IPS-20b (cell line): ENCODE data around the gene PCSK9.

ENCODE experiments used
- H3K27ac ChIP-seq: one replicate; pipeline ENCODE4 v1.5.1; 2013; ENCODE audit warnings: low read length
- H3K27me3 ChIP-seq: 2 replicates; pipeline ENCODE4 v1.6.1; 2013; ENCODE audit warnings: mild to moderate bottlenecking, low read length, inconsistent platforms; ENCODE audit not compliant: insufficient read depth
- H3K36me3 ChIP-seq: 2 replicates; pipeline ENCODE4 v1.6.1; 2013; ENCODE audit warnings: low read depth, mild to moderate bottlenecking, inconsistent platforms, low read length, moderate library complexity; ENCODE audit not compliant: insufficient read depth
- H3K4me1 ChIP-seq: 2 replicates; pipeline ENCODE4 v1.6.1; 2013; ENCODE audit warnings: mild to moderate bottlenecking, control low read depth, inconsistent platforms, low read length, moderate library complexity; ENCODE audit not compliant: insufficient read depth
- H3K4me3 ChIP-seq: 2 replicates; pipeline ENCODE4 v1.5.1; 2013; ENCODE audit warnings: mild to moderate bottlenecking, low read length, inconsistent platforms
- H3K9ac ChIP-seq: 2 replicates; pipeline ENCODE4 v1.6.1; 2013; ENCODE audit warnings: low read depth, mild to moderate bottlenecking, inconsistent platforms, low read length, moderate library complexity
- H3K9me3 ChIP-seq: 2 replicates; pipeline ENCODE4 v1.6.1; 2013; ENCODE audit warnings: mild to moderate bottlenecking, low read depth, low read length, inconsistent platforms; ENCODE audit not compliant: insufficient read depth

Gene PCSK9

GRCh38 chr1:55062801-55063576, 23.6 kb downstream of the PCSK9 start:
- Histone ChIP-seq H3K9me3 (no peaks in the 10 kb centered on the region), H3K9ac (no peak overlapping the region), H3K4me3 (no peak overlapping the region), H3K27me3 (no peaks in the 10 kb centered on the region), H3K36me3 (peaks cover 34% of the 10 kb centered on the region), H3K27ac (no peak overlapping the region), H3K4me1 (no peaks in the 10 kb centered on the region)

- Histone ChIP-seq H3K36me3 (peaks cover 40% of the 10 kb centered on the region), H3K9me3 (no peaks in the 10 kb centered on the region), H3K4me1 (no peaks in the 10 kb centered on the region), H3K9ac (no peak overlapping the region), H3K27me3 (no peaks in the 10 kb centered on the region), H3K27ac (no peak overlapping the region), H3K4me3 (no peak overlapping the region)
Measured at GRCh38 chr1:55063577-55063942, 24.2 kb downstream of the PCSK9 start.

- Histone ChIP-seq H3K9me3 (no peaks in the 10 kb centered on the region), H3K4me1 (no peaks in the 10 kb centered on the region), H3K9ac (no peak overlapping the region), H3K36me3 (peaks cover 42% of the 10 kb centered on the region), H3K27me3 (no peaks in the 10 kb centered on the region), H3K4me3 (no peak overlapping the region), H3K27ac (no peak overlapping the region)
Measured at GRCh38 chr1:55064071-55064581, 24.8 kb downstream of the PCSK9 start.

GRCh38 chr1:55064861-55065263, 25.5 kb downstream of the PCSK9 start:
- Histone ChIP-seq H3K9ac (no peak overlapping the region), H3K27me3 (no peaks in the 10 kb centered on the region), H3K36me3 (peaks cover 46% of the 10 kb centered on the region), H3K4me1 (no peaks in the 10 kb centered on the region), H3K4me3 (no peak overlapping the region), H3K27ac (no peak overlapping the region), H3K9me3 (no peaks in the 10 kb centered on the region)

- H3K4me1 ChIP-seq, result no peaks in the 10 kb centered on the region
- peaks cover 46% of the 10 kb centered on the region for H3K36me3 ChIP-seq
- no peak overlapping the region for H3K9ac ChIP-seq
- no peaks in the 10 kb centered on the region for H3K27me3 ChIP-seq
- H3K27ac ChIP-seq, result no peak overlapping the region
- no peaks in the 10 kb centered on the region for H3K9me3 ChIP-seq
- no peak overlapping the region for H3K4me3 ChIP-seq
Measured at GRCh38 chr1:55065648-55066047, 26.3 kb downstream of the PCSK9 start.

- peaks cover 58% of the 10 kb centered on the region for H3K36me3 ChIP-seq
- no peaks in the 10 kb centered on the region for H3K9me3 ChIP-seq
- no peak overlapping the region for H3K9ac ChIP-seq
- no peak overlapping the region for H3K4me3 ChIP-seq
- H3K27me3 ChIP-seq, result no peaks in the 10 kb centered on the region
- no peaks in the 10 kb centered on the region for H3K4me1 ChIP-seq
- H3K27ac ChIP-seq, result no peak overlapping the region
Measured at GRCh38 chr1:55067022-55067778, 27.9 kb downstream of the PCSK9 start.

- Histone ChIP-seq H3K27me3 (no peaks in the 10 kb centered on the region), H3K9me3 (no peaks in the 10 kb centered on the region), H3K9ac (no peak overlapping the region), H3K4me3 (no peak overlapping the region), H3K36me3 (peaks cover 65% of the 10 kb centered on the region), H3K4me1 (no peaks in the 10 kb centered on the region), H3K27ac (no peak overlapping the region)
Measured at GRCh38 chr1:55067914-55068313, 28.6 kb downstream of the PCSK9 start.

- no peaks in the 10 kb centered on the region for H3K27me3 ChIP-seq
- no peak overlapping the region for H3K27ac ChIP-seq
- no peak overlapping the region for H3K4me3 ChIP-seq
- H3K36me3 ChIP-seq, result peaks cover 72% of the 10 kb centered on the region
- H3K9ac ChIP-seq, result no peak overlapping the region
- H3K9me3 ChIP-seq, result no peaks in the 10 kb centered on the region
- no peaks in the 10 kb centered on the region for H3K4me1 ChIP-seq
Measured at GRCh38 chr1:55068638-55069037, 29.3 kb downstream of the PCSK9 start.

GRCh38 chr1:55069280-55069679, 29.9 kb downstream of the PCSK9 start:
- H3K27me3 ChIP-seq, result no peaks in the 10 kb centered on the region
- H3K27ac ChIP-seq, result no peak overlapping the region
- peaks cover 79% of the 10 kb centered on the region for H3K36me3 ChIP-seq
- H3K9ac ChIP-seq, result no peak overlapping the region
- H3K4me1 ChIP-seq, result no peaks in the 10 kb centered on the region
- H3K4me3 ChIP-seq, result no peak overlapping the region
- no peaks in the 10 kb centered on the region for H3K9me3 ChIP-seq

- Histone ChIP-seq H3K4me1 (no peaks in the 10 kb centered on the region), H3K36me3 (peaks cover 90% of the 10 kb centered on the region), H3K9me3 (no peaks in the 10 kb centered on the region), H3K9ac (no peak overlapping the region), H3K27me3 (no peaks in the 10 kb centered on the region), H3K4me3 (no peak overlapping the region), H3K27ac (no peak overlapping the region)
Measured at GRCh38 chr1:55070293-55071164, 31.2 kb downstream of the PCSK9 start.

GRCh38 chr1:55071477-55071876, 32.1 kb downstream of the PCSK9 start:
- Histone ChIP-seq H3K27me3 (no peaks in the 10 kb centered on the region), H3K4me1 (no peaks in the 10 kb centered on the region), H3K9ac (no peak overlapping the region), H3K36me3 (peaks cover 95% of the 10 kb centered on the region), H3K27ac (no peak overlapping the region), H3K9me3 (no peaks in the 10 kb centered on the region), H3K4me3 (no peak overlapping the region)
